Smooth muscle cell of the brain vasculature (primary cell): ENCODE results near the gene STARD8.
"Not testable (repeated sequence)": the region's sequence is repeated elsewhere in the genome, so short reads cannot be mapped to it uniquely, and the experiment has no call there.

Experiments used
- DNase-seq: peaks from one replicate; pipeline ENCODE4 v3.0.0-alpha.2; 2012; ENCODE audit warnings: low read depth, low spot score

Gene STARD8

GRCh38 chrX:68717663-68718442, 70.4 kb downstream of the STARD8 start:
- no peak for DNase-seq

- DNase-seq = no peak
Observed at GRCh38 chrX:68718443-68718820, 71.0 kb downstream of the STARD8 start.

GRCh38 chrX:68719181-68719903, 71.9 kb downstream of the STARD8 start:
- no peak for DNase-seq

- DNase-seq = no peak
Observed at GRCh38 chrX:68719904-68720614, 72.6 kb downstream of the STARD8 start.

- DNase-seq = no peak
Observed at GRCh38 chrX:68720851-68721250, 73.4 kb downstream of the STARD8 start.

- DNase-seq = no peak
Observed at GRCh38 chrX:68721546-68721945, 74.1 kb downstream of the STARD8 start.

GRCh38 chrX:68721991-68722860, 74.8 kb downstream of the STARD8 start:
- no peak for DNase-seq

GRCh38 chrX:68723491-68724155, 76.2 kb downstream of the STARD8 start:
- DNase-seq = no peak

GRCh38 chrX:68724531-68725020, 77.1 kb downstream of the STARD8 start:
- no peak for DNase-seq

- no peak for DNase-seq
Observed at GRCh38 chrX:68725756-68726365, 78.4 kb downstream of the STARD8 start.

GRCh38 chrX:68726366-68726765, 78.9 kb downstream of the STARD8 start:
- no peak for DNase-seq

- no peak for DNase-seq
Observed at GRCh38 chrX:68727696-68728095, 80.2 kb downstream of the STARD8 start.

GRCh38 chrX:68728186-68728585, 80.7 kb downstream of the STARD8 start:
- no peak for DNase-seq

GRCh38 chrX:68731254-68731653, 83.8 kb downstream of the STARD8 start:
- DNase-seq = no peak

GRCh38 chrX:68732906-68733493, 85.5 kb downstream of the STARD8 start:
- DNase-seq = no peak

- DNase-seq = no peak
Observed at GRCh38 chrX:68735266-68735665, 87.8 kb downstream of the STARD8 start.

- DNase-seq = not testable (repeated sequence)
Observed at GRCh38 chrX:68741864-68742263, 94.4 kb downstream of the STARD8 start.

GRCh38 chrX:68743754-68744153, 96.3 kb downstream of the STARD8 start:
- DNase-seq = no peak

- no peak for DNase-seq
Observed at GRCh38 chrX:68746988-68747387, 99.5 kb downstream of the STARD8 start.

GRCh38 chrX:68748030-68748429, 100.6 kb downstream of the STARD8 start:
- no peak for DNase-seq
